Measurements from ENCODE around the gene STYX.

STYX gene, protein sequence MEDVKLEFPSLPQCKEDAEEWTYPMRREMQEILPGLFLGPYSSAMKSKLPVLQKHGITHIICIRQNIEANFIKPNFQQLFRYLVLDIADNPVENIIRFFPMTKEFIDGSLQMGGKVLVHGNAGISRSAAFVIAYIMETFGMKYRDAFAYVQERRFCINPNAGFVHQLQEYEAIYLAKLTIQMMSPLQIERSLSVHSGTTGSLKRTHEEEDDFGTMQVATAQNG
- 18.8 to 73.6 (median 48.3) reads per million in 17 experiments for total RNA-seq

GRCh38 chr14:52729925-52730708 lies at the start of gene STYX:
TSS of gene STYX (plus strand) at chr14:52730166. CDS start at chr14:52730475, 309 bp downstream.
- DNase-seq, result peak; percentile 98 to 99 (median 98)

- no peak for DNase-seq
Observed at GRCh38 chr14:52683985-52684520, 45.9 kb upstream of the STYX start.

GRCh38 chr14:52686176-52686575 lies 43.8 kb upstream of the STYX start:
- DNase-seq, result no peak

DNA sequence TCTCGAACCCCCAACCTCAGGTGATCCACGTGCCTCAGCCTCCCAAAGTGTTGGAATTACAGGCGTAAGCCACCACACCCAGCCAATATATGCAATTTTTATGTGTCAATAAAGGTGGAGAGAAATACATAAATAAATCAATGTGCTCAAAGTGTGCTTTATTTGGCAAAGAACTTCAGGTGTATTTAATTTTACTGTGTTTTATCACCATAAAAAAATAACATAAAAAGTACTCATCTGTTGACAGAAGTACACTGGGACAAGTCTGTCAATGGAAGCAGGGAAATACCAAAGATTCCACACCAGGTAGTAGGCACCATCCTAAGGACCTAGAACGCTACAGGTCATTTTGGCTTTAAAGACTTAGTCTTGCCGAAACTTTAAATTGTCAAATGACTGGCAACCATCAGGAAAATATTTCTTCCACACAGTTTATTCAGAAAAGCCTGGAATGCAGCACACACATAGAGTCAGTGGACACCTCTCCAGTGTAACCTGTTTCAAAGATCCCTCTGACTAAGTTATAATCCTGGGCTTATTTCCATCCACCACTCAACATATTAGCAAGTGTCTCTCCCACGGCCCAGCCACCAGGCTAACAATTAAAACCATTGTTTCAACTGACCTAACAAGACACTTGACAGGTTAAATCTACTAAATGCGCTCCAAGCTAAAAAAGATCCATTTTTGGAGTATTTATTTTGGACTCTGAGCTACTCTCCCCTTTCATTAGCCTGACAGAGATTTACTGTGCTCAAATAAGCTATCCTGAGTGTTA lies 38.8 kb upstream of the STYX start:
- DNase-seq, result no peak

DNA sequence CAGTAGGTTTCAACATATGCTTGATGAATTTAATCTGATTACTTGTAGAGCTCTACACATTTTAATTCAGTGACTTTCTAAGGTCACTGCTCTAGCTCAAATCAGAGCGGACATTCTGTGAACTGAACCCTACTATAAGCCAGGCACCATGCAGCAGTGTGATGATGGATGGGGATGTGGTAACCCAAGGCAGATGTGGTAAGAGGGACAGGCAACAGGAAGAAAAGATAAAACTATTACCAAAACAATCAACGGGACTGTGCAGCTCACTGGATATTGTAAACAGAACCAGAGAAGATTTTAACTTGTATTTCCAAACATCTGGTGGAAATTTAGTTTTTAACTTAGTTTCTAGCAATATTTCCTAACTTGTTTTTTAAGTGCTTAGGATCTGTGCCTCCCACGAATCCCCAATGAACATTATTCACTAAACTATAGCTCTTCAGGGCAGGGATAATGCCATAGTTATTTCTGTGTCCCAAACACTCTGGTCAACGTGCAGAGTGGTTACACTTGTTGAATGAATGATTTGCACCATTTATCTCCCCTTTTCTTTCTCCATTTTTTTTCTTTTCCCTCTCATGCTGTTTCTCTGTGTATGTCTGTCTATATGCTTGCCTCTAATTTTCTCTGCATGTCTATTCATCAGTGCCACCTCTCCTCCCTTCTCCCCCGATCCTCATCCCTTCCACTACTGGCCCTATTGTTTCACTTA lies 37.6 kb upstream of the STYX start:
- peak; percentile 48 to 68 (median 60) for DNase-seq

GRCh38 chr14:52693036-52693435 lies 36.9 kb upstream of the STYX start:
- no peak for DNase-seq

DNA sequence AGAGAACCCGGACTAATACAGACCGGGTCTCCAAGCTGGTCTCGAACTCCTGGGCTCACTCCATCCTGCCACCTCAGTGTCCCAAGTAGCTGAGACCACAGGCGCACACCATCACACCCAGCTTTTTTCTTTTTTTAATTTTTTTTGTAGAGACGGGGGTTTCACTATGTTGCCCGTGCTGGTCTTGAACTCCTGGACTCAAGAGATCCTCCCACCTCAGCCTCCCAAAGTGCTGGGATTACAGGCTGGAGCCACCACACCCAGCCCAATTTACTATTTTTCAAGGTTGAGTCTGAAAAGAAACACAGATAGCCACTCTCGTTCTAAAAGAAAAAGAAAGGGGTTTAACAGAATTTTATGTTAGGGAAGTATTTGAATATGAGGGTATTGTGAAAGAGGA lies 36.4 kb upstream of the STYX start:
- DNase-seq, result no peak

DNA sequence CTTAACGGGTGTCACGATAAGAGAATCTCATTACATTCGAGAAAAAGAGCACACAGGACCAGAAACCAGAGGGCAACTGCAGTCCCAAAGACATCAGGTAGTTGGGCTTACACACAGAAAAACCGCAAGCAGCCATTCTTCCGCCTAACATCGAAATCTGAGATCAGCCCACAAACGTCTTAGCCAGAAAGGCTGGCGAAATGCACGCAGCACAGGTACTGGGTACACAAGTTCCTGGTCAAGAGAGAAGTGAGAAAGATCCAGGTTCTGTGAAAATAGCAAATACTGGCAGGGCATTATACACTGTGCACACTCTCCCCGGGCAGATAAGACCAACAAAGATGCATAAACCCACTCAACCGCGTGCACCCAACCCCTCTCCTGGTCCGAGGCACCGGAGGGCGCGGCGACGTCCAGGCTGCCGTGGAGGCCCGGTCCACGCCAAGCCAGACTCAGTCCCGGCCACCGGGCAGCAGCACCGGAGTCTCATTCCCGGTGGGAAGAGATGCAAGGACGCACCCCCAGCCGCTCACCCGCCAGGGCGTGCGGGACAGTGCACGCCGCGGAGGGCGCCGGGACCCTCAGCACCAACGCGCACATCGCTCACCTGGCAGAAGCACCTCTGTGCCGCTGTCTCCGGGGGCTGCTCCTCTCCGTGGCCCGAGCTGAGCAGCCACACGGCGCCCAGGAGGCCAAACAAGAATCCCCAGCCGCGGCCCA lies 35.0 kb upstream of the STYX start:
- DNase-seq, result peak; percentile 38 to 58 (median 54)

DNA sequence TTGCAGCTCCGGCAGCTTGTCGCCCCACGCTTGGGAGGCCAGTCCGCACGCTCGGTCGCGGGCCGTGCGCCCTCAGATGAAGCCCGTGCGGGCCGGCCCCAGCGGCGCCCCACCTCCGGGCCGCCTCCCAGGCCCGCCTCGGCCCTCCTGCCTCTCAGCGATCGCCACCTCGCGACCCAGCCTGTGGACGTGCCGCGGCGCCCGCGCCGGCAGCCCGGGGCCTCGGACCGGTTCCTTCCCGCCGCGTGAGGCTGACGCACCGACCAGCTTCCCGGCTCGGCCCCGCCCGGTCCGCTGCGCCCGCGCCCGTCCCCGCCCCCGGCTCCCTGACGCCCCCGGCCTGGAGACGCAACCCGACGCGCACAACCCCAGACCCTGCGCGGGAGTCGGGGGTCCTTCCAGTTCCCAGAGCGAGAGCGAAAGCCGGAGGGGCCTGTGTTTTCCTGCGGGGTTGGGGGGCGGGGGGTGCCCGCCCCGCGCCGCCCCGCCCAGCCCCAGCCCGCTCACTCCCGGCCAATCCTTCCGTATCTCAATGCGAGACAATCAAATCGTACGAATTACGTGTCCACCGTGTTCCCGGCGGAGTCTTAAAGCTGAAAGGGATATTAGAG lies 34.4 kb upstream of the STYX start, which contains the start of gene ERO1A:
ERO1A (minus strand) TSS at position 78 of the 611 bp plus-strand sequence; CDS start at position 1, 77 bp downstream.
- DNase-seq, result peak; percentile 91 to 96 (median 94)

GRCh38 chr14:52700701-52701172 lies 29.2 kb upstream of the STYX start:
- DNase-seq, result no peak

- peak; percentile 39 to 79 (median 64) for DNase-seq
Observed at GRCh38 chr14:52701223-52701622, 28.7 kb upstream of the STYX start.

DNA sequence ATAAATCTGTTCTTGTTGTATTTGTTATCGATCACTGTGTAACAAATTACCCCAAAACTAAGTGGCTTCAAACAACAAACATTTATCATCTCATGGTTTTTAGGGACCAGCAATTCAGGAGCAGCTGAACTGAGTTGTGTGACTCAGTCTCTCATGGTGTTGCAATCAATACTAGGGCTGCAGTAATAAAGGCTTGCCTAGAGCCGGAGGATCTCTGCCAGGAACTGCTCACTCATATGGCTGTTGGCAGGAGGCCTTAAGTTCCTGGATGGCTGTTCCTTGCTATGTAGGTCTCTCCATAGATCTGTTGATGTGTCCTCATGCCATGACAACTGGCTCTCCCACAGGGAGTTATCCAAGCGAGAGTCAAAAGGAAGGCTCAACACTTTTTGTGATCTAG lies 26.7 kb upstream of the STYX start:
- peak; percentile 67 to 86 (median 80) for DNase-seq

DNA sequence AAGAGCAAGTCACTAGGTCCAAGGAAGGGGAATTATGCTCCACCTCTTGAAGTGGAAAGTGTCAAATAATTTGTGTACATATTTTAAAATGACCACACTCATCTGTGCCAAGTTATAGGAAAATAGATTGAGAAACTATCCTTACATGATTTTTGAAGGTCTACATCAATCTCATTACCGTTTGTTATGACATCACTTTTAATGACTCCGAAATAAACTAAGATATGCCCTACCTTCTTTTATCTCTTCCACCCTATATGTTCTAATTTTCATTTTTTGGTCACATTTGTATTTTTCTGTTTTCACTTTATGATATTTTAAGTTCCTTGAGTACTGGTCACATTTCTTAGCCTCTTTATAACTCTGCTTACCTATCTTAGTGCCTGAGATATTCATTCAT lies 26.3 kb upstream of the STYX start:
- DNase-seq, result no peak

DNA sequence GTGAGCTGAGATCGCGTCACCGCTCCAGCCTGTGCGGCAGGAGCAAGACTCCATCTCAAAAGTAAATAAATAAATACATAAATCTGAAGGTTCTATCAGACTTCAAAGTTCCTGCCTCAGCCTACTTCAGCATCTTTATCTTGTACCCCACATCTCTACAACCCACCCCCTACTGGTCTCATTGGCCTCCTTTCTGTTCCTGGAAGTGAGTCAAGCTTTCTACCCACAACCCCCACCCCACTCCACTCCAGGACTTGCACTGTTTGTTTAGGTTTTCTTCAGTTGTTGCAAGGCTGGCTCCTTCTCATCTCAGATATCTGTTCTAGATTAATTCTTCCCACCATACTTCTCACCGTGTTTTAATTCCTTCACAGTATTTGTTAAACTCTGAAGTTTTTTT lies 23.7 kb upstream of the STYX start:
- peak in 1 of 4 experiments; percentile 11 for DNase-seq

DNA sequence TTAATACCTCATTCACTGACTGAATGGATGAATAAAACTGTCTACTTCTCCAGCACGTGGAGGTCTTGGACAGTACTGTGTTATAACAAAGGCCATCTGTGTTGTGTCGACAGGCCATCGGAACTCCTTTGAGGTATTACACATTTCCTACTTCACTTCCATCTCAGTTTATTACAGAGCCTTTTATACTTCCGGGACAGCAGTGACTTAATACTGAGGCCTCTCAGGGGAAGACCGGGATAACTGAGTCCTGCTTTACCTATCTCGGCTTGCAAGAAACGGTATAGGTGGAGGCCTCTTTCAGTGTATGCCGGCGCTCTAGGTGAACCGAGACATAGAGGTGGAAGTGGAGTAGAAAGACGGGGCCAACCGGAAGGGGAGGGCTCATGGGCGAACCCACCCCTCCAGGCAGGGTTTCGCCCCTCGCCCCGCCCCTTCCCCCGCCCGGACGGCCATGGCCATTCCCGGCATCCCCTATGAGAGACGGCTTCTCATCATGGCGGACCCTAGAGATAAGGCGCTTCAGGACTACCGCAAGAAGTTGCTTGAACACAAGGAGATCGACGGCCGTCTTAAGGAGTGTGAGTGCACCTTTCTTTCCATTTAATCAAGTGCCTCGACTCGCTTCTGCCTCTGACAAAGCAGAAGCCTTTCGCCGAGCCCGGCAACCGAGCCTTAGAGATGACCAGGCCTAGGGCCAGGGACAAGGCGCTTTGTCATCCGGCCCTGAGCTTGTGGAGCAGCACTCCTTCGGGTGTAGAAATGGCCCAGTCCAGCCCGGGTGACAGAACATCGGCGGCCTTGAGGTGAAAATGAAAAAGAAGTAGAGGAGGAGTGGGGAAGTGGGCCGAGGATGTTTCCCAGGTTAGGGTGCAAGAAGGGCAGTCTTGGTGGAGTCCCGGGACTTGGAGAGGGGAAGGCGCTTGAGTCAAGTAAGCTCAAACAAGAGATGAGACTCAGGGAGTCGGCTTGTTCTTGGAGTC lies 23.0 kb upstream of the STYX start, which contains the start of gene PSMC6:
PSMC6 (plus strand) TSS at position 477 of the 983 bp plus-strand sequence; CDS start at position 497, 20 bp downstream.
- peak; percentile 90 to 96 (median 94) for DNase-seq

- no peak for DNase-seq
Observed at GRCh38 chr14:52711666-52712065, 18.3 kb upstream of the STYX start.

GRCh38 chr14:52716155-52716554 lies 13.8 kb upstream of the STYX start:
- DNase-seq, result peak in 2 of 4 experiments; percentile 67 to 74

DNA sequence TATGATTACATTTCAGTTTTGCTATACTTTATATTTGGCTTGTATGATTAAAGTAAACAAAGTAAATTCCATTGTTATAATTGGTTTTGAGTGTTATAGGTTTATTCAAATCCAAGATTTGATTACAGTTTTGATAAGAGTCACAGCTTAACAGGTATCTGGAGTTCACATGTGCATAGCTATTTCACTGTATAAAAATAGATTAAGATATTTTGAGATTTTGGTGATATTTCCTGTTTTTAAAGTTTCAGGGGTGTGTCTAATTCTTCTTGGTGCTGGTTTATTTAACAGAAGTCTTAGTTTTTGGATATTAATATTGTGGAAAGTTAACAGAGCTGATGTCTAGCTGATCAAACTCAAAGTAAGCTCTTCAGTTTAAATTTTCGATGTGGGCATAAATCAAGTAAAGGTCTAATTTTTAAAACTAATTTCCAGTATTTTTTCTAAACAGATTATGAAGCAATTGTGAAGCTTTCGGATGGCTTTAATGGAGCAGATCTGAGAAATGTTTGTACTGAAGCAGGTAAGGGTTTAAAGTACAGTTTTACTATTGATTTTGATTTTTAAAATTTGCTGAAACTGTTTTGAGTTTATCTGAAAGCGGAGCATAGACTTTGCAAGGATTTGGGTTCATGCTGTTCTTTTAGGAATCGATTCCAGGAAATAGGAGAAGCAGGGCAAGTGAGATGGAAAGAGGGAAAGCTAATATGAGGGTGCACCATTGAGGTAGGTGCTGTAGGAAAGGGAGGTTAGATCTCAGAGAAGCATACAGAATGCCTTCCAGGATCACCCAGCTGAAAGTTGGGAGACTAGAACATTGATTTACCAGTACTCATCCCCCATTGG lies 6.2 kb upstream of the STYX start:
- no peak for DNase-seq

- DNase-seq, result no peak
Observed at GRCh38 chr14:52724360-52724644, 5.7 kb upstream of the STYX start.
